Tibial nerve (tissue), 4 donors: ENCODE data around the gene RBPJL. TPM values are rescaled to one million over a fixed set of nuclear protein-coding genes. Genes with fewer than 3 reads are reported as not detected.

Source experiments
- DNase-seq, 2 donors: peaks; one replicate each; pipeline ENCODE4 v3.0.0-alpha.2; 2019; ENCODE audit warnings: low spot score in 2 of 2
- H3K27ac ChIP-seq, 4 donors: fragments of 200-600 bp; sonication (generic) in 3 of 4; one replicate each; pipeline ENCODE4 v1.5.1; 2017 to 2019; ENCODE audit warnings: mild to moderate bottlenecking in 1 of 4
- H3K27me3 ChIP-seq, 2 donors: fragments of 200-600 bp; sonication (generic) in 1 of 2; one replicate each; pipeline versions ENCODE4 v1.5.1 to v1.6.0; 2017 to 2019
- H3K36me3 ChIP-seq, 3 donors: fragments of 200-600 bp; sonication (generic); one replicate each; pipeline ENCODE4 v1.5.1; 2018 to 2019
- H3K4me1 ChIP-seq, 4 donors: fragments of 200-600 bp; sonication (generic) in 3 of 4; one replicate each; pipeline ENCODE4 v1.5.1; 2017 to 2019
- H3K4me3 ChIP-seq, 4 donors: fragments of 200-600 bp; sonication (generic) in 3 of 4; one replicate each; pipeline ENCODE4 v1.5.1; 2017 to 2019; ENCODE audit warnings: mild to moderate bottlenecking in 1 of 4, moderate library complexity in 1 of 4
- H3K9me3 ChIP-seq, 4 donors: fragments of 200-600 bp; sonication (generic) in 3 of 4; one replicate each; pipeline ENCODE4 v1.5.1; 2017 to 2019
- CTCF ChIP-seq, 5 experiments: fragments of 200-600 bp in 3 of 5; fragments of 450-650 bp in 2 of 5; sonication (generic) in 3 of 5; IDR thresholded peaks; one replicate each; pipeline ENCODE4 v1.5.1; 2016 to 2019; ENCODE audit warnings: antibody characterized with exemption in 5 of 5, mild to moderate bottlenecking in 3 of 5, moderate library complexity in 2 of 5
- EP300 ChIP-seq, 2 donors: sonication (generic); formaldehyde crosslinking; IDR thresholded peaks; one replicate each; pipeline ENCODE4 v1.6.1; 2017; ENCODE audit warnings: antibody characterized with exemption in 2 of 2, mild to moderate bottlenecking in 1 of 2
- POLR2A ChIP-seq, 2 donors: fragments of 450-650 bp; IDR thresholded peaks; one replicate each; pipeline ENCODE4 v1.6.1; 2017; ENCODE audit warnings: antibody characterized with exemption in 2 of 2, mild to moderate bottlenecking in 2 of 2, moderate library complexity in 2 of 2
- WGBS, 2 donors: methylation state at CpG; one replicate each; pipeline ENCODE4 v1.1.5; 2018; 5-methylcytosine and 5-hydroxymethylcytosine counted together
- total RNA-seq, 4 donors: library from RNA; depleted of rRNA; stranded (reverse); fragments of >200 nt; gene quantifications; one replicate each; pipeline ENCODE4 v1.1.0, GENCODE V29; 2016

Gene RBPJL
- total RNA-seq, 4 donors from 2014 or later, result 0.44 TPM; not detected in 3

GRCh38 chr20:45359069-45359405 lies 52.4 kb downstream of the RBPJL start:
- H3K27me3 ChIP-seq, result no peaks in the 10 kb centered on the region
- H3K4me1 ChIP-seq, result peaks cover 2 to 66% (median 31%) of the 10 kb centered on the region in 4 donors
- no peaks in the 10 kb centered on the region for H3K9me3 ChIP-seq
- no peak for TF ChIP-seq CTCF (IDR thresholded peaks at IDR 0.05)
- TF ChIP-seq EP300 (IDR thresholded peaks at IDR 0.05), result peak; percentile 97 to 98
- peak; percentile 70 to 73 for DNase-seq
- no peaks in the 10 kb centered on the region for H3K36me3 ChIP-seq
- peak overlapping the region; percentile 79 to 97 (median 88) for H3K27ac ChIP-seq
- H3K4me3 ChIP-seq, result no peak overlapping the region
- WGBS, 2 donors, result 28 to 42% methylated on average over 7 of the region's 7 CpGs

GRCh38 chr20:45359406-45360148 lies 52.9 kb downstream of the RBPJL start:
- TF ChIP-seq EP300 (IDR thresholded peaks at IDR 0.05), result no peak
- no peak for TF ChIP-seq CTCF (IDR thresholded peaks at IDR 0.05)
- TF ChIP-seq POLR2A (IDR thresholded peaks at IDR 0.05), result no peak
- peak overlapping the region; percentile 78 to 97 (median 88) for H3K27ac ChIP-seq
- H3K27me3 ChIP-seq, result no peaks in the 10 kb centered on the region
- no peaks in the 10 kb centered on the region for H3K9me3 ChIP-seq
- WGBS, 2 donors, result 50 to 52% methylated on average over 9 of the region's 9 CpGs
- no peak overlapping the region for H3K4me3 ChIP-seq
- peaks cover 2 to 70% (median 33%) of the 10 kb centered on the region in 4 donors for H3K4me1 ChIP-seq
- no peak for DNase-seq
- no peaks in the 10 kb centered on the region for H3K36me3 ChIP-seq

GRCh38 chr20:45361793-45362192 lies 55.2 kb downstream of the RBPJL start:
- no peak for DNase-seq
- peaks cover 0 to 20% (median 4%) of the 10 kb centered on the region in 3 donors for H3K36me3 ChIP-seq
- H3K4me3 ChIP-seq, result no peak overlapping the region
- H3K4me1 ChIP-seq, result peaks cover 2 to 75% (median 33%) of the 10 kb centered on the region in 4 donors
- H3K27ac ChIP-seq, result peak overlapping the region in 2 of 4 donors; percentile 97
- TF ChIP-seq POLR2A (IDR thresholded peaks at IDR 0.05), result no peak
- no peak for TF ChIP-seq CTCF (IDR thresholded peaks at IDR 0.05)
- no peak for TF ChIP-seq EP300 (IDR thresholded peaks at IDR 0.05)
- WGBS, 2 donors, result 79 to 80% methylated on average over 6 of the region's 6 CpGs
- no peaks in the 10 kb centered on the region for H3K9me3 ChIP-seq
- no peaks in the 10 kb centered on the region for H3K27me3 ChIP-seq

GRCh38 chr20:45362804-45363610 lies 56.4 kb downstream of the RBPJL start, which contains the start of gene SYS1:
Gene SYS1 (plus strand): TSS chr20:45363156. CDS start chr20:45363532, 376 bp downstream.
- Histone ChIP-seq H3K36me3 (peaks cover 0 to 32% (median 7%) of the 10 kb centered on the region in 3 donors), H3K4me1 (peaks cover 2 to 71% (median 33%) of the 10 kb centered on the region in 4 donors), H3K4me3 (peak within 1 kb of the TSS; percentile 71 to 95 (median 78)), H3K27me3 (no peaks in the 10 kb centered on the region), H3K27ac (peak within 1 kb of the TSS; percentile 92 to 97 (median 95)), H3K9me3 (no peaks in the 10 kb centered on the region)
- WGBS, 2 donors, result 0% methylated on average over 45 to 48 of the region's 55 CpGs
- DNase-seq, result peak; percentile 96 to 98
- peak; percentile 90 to 95 (median 91) for TF ChIP-seq CTCF (IDR thresholded peaks at IDR 0.05)
- peak; percentile 97 to 99 for TF ChIP-seq EP300 (IDR thresholded peaks at IDR 0.05)
- TF ChIP-seq POLR2A (IDR thresholded peaks at IDR 0.05), result peak; percentile 78 to 92
